Medulla oblongata (tissue), 1 donor: ENCODE measurements around the gene TPRKB.
"Not testable (repeated sequence)": the region's sequence is repeated elsewhere in the genome, so short reads cannot be mapped to it uniquely, and the experiment has no call there.

Experiments
- DNase-seq: peaks from one replicate; pipeline ENCODE4 v3.0.0-alpha.2; 2015; ENCODE audit errors: extremely low spot score

The TPRKB gene

DNA sequence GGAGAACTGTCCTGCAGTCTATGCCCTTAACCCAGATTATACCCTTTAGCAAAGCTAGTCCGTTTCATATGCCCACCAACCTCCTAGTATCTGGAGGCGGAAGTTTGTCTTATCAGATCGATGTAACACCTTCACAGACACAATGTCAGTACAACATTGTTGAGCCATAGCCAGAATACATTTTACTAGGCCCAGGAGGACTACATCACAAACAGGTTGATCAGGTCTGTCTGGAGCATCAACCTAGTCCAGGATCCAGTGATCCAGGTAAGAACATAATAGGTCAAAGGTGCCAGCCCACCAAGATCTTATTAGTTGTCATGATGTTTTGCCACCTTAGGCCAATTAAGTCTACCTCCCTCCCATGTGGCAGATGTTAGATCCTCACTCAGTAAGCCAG is 2.0 kb upstream of the TPRKB start:
- DNase-seq: no peak

DNA sequence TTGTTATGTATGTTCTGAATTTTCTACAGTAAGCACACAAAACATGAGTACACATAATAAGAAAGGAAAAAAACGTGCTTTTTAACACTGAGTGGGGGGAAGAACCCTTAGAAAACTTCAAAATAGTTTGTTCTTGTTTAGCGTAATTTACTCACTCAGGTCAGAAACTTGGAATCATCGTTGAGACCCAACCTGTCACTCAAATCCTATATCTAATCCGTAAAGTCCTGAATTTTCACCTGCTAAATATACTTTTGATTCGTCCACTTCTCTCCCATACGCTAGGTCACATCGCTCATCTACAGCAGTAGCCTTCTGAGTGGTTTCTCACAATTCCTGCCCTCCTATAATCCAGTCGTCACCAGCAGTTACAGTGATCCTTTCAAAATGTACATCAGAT is 767 bp downstream of the TPRKB start:
- no peak for DNase-seq

DNA sequence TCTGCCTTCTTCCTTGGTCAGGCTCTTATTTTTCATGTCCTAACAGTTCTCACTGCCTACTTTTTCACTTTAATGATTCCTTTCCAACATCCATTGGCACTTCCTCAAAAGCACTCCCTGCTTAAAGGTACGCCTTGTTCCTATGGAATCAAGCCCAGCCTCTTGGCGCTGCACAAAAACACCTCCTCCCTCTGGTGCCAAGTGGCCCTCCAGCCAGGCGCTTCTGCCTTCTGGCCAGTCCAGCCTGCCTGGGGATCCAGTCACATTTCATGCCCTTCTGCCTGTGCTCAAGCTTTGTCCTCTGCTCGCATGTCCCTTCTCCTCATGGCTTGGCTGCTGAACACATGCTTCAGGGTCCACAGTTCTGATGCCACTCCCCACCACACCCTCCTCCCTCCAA is 6.3 kb downstream of the TPRKB start:
- DNase-seq: peak; percentile 52

DNA sequence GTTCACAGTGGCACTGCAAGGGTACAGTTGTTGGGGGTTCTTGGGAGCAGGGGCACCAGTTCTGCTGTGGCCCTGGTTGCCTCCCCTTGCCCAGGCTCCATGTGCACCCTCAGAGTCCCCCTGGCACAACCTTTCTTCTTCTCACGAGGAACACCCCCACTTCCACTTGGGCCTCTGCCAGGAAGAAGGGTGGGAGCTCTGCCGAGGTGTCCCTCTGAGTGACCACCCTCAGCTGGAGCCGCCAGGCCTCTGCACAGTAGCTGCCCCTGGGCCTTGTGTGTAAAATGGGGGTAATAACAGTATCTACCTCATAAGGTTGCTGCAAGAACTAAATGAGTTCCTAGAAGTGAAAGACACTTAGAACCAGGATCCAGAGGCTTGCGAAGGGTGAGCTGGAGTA is 8.4 kb downstream of the TPRKB start:
- DNase-seq: no peak

DNA sequence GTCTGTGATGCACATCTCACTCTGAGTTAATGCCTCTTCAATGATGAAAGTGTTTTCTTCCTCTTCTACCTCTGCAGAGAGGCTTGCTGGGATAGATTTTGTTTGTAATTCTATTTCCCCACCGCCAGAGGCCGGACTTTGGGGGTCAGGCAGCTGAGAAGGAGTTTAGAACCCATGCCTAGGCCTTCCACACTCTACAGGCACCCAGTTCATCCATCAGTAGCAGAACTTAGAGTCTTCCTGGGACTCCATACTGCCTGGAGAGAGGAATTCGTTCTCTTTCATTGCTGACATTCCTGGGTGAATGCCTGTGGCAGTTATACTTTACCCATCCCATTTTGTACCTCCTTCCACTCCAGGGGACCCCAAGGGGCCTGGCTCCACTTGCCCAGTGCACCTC is 9.1 kb downstream of the TPRKB start:
- DNase-seq: no peak

DNA sequence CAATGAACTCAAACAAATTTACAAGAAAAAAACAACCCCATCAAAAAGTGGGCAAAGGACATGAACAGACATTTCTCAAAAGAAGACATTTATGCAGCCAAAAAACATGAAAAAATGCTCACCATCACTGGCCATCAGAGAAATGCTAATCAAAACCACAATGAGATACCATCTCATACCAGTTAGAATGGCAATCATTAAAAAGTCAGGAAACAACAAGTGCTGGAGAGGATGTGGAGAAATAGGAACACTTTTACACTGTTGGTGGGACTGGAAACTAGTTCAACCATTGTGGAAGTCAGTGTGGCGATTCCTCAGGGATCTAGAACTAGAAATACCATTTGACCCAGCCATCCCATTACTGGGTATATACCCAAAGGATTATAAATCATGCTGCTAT is 10.5 kb downstream of the TPRKB start:
- DNase-seq: not testable (repeated sequence)

DNA sequence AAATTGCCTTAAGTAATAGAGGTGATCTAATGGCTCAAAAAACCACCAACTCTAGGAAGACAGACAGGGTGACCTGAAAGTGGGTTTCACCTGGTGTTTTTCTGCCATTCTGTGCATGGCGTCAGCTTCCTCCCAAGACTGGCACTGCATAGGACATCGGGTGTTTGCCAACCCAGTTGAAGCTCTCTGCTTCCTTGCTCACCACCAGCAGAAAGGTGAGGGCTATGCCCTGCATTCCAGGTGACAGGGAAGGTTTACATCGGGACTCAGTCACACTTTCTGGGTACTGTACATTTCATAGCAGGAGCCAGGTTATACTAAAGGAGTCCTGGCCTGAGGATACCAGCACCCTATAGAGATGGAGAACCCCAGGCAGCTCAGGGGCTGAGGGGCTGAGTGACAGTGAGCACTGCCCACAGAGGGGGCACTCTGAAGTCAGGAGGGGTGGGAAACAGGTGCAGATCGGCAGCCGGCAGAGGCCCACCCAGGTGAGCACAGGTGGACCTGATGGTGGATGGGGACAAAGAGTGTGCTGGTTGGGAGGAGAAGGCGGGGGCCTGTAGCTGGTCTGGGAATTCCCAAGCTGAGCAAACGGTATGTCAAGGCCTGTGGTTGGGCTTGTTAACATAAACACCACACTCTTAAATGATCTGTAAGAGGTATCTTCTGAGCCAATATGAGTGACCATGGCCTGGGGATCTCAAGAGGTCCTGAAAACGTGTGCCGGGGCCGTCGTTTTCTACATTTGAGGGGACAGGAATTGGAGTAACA is 18.1 kb downstream of the TPRKB start:
- no peak for DNase-seq

DNA sequence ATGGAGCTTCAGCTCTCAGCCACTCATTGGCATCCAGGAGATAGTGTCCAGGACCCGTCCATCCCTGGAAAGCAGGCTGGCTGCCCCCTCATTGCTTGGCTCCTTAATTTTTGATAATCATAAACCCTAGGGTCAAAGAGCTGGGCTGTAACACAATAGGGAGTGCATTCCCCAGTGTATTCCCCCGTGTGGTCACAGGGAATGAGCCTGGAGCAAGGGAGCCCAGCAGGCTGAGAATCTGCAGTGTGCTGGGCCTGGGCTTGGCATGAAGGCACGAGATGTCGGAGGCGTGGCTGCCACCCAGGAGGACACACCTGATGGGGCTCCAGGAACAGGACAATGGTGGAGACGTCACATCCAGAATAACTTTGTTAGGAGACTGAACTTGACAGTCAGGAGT is 18.7 kb downstream of the TPRKB start:
- no peak for DNase-seq

DNA sequence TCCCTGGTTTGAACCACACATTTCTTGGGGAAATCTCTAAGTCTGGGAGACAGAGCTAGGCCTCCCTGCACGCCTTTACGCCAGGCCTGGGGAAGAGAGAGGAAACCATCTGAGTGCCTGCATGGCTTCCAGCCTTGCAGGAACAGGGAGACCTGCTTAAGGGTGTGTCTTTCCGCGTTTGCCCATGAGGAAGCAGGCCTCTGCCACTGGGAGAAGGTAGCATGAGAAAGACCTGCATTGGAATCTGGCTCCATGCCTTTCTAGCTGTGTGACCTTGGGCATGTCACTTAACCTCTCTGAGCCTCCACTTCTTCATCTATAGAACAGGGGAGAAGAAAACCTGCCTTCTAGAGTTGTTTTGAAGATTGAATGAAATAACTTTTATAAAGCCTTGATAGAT is 19.4 kb downstream of the TPRKB start:
- DNase-seq: not testable (repeated sequence)

DNA sequence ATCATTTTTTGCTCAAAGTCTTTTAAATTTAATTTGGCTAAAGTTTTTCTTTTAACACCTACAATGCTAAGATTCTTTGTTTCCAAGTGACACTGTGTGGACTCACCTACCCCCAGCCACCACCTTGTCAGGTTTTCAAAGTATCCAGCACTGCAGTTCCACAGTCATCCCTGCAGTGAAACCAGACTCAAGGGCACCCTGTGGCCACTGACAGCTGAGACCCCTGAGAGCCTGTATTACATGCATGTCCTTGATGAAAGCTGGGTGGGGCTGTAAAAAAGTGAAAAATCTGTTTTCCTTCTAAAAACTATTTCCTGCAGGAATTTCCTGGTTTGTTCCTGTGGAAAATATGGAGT is 19.9 kb downstream of the TPRKB start:
- no peak for DNase-seq

DNA sequence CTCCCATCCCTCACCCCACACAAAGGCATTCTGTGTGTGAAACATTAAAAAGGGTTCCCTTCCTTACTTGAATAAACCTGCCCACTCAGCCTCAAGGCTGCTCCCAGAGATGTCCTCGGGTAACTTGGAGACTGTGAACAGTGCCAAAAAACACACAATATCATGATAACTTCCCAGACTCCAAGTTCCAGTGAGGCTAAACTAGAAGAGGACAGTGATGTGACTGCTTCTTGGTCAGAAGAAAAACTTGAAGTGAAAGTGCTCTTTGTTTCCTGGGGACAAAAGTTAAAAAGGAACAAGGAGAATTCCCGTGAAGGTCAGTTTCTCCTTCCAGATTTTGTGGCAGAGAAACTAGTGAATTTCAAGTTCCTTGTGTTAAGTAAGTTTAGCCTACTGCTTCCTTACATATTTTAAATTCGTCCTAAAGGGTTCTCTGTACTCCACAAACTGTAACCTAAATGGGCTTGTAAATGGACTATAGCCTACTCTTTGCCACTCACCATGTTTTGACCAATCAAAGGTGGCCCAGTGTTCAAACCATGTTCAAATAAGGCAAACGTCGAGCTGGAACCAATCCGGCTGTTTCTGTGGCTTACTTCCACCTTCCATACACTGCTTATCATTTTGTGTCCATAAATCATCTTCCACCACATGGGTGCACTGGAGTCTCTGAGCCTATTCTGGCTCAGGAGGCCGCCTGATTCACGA is 20.4 kb downstream of the TPRKB start:
- DNase-seq: peak; percentile 67

DNA sequence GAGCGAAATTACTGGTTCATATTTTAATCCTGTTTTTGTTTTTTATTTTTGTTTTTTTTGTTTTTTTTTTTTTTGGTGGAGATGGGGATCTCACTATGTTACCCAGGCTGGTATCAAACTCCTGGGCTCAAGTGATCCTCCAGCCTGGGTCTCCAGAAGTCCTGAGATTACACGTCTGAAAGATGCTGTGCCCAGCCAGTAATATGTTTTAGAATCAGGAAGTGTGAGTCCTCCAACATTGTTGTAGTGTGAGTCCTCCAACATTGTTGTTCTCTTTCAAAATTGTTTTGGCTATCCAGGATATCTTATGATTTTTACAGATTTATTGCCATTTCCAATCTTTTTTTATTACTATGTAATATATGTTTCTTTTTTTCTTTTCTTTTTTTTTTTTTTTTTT is 23.1 kb downstream of the TPRKB start:
- no peak for DNase-seq

DNA sequence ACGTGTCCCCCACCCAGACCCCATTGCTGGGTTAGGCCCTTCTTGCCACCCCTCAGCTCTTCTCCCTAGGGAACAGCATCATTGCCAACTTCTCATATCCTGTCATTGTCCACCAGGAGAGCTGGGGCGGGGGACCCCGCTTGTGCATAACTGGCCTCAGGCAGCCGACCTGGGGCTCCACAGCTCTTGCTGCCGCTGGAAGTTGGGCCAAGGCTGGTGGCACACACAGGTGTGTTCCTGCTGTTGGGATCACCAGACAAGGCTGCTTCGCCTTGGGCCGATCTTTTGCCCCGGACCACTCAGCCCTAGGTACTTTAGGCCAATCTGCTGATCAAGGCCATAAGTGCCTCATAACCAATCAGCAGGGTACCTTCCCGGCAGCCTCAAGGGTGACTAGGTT is 28.6 kb downstream of the TPRKB start:
- no peak for DNase-seq

DNA sequence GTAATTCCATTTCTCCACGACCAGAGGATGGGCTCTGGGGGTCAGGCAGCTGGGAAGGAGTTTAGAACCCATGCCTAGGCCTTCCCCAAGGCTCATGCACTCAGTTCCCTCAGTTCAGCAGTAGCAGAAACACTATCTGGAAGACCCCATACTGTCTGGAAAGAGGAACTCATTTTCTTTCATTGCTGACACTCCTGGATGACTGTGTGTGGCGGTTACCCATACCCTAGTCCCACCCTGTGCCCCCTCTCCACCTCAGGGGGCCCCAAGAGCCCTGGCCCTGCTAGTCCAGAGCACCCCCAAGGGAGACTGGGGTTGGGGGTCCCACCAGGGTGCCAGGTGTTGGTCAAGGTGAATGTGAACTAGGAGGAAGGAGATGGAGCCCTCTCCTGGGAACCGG is 29.5 kb downstream of the TPRKB start:
- DNase-seq: no peak

DNA sequence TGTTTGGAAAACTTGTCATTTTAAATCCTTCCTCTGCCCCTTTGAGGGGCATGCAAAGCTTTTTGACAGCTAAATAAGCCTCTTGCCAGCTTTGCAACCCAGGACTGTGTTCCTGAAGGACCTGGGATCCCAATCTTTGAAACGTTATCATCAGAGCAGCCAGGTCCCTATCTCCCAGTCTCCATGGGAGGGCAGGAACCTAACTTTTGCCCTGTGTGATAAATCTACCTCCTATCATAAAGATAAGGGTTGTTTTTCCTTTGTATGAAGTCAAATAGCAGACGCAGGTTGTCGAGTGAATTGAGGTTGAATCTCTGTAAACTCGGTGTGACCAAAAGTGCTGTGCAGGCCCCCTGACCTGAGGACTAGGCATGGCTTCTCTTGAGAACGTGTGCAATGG is 30.1 kb downstream of the TPRKB start:
- no peak for DNase-seq

DNA sequence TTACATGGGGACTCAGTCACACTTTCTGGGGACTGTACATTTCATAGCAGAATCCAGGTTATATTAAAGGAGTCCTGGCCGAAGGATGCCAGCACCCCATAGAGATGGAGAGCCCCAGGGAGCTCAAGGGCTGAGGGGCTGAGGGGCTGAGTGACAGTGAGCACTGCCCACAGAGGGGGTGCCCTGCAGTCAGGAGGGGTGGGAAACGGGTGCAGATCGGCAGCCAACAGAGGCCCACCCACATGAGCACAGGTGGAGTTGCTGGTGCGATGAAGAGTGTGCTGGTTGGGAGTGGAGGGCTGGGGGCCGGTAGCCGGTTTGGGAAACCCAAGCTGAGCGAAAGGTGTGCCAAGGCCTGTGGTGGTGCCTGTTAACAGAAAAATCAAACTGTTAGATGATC is 32.1 kb downstream of the TPRKB start:
- no peak for DNase-seq

DNA sequence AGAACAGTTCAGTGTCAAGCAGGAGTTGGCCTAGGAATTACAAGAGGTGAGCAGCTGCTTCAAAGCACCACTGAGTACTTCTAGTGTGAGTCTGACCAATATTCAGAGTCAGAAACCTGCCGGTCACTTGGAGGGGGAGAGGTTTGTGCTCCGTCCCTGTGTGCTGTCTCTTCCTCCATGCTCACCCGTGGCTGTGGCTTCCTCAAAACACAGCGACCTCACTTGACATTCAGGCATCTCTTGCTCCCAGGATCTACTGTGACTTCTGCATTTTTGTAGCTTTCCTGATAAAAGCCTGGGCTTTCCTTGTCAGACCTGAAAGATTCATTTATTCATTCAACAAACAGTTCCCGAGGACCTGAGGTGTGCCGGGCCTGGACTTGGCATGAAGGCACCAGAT is 32.9 kb downstream of the TPRKB start:
- DNase-seq: no peak

DNA sequence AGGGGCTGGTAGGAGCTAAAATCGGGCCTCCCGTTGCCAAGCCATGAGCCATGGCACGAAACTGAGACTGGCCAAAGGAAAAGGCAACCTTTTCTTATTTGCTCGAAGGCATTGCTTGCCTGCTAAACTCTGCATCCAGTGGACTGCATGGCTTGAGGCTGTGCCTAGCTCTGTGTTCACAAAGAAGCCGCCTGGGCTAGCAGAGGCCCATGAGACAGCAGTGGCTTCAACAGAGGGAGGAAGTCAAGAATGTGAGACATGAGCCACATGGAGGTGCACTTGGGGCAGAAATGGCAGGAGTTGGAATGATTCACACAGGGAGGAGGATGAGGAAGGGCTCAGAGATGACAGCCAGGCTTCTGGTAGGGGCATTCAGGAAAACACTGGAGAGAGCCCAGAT is 33.5 kb downstream of the TPRKB start:
- DNase-seq: no peak

DNA sequence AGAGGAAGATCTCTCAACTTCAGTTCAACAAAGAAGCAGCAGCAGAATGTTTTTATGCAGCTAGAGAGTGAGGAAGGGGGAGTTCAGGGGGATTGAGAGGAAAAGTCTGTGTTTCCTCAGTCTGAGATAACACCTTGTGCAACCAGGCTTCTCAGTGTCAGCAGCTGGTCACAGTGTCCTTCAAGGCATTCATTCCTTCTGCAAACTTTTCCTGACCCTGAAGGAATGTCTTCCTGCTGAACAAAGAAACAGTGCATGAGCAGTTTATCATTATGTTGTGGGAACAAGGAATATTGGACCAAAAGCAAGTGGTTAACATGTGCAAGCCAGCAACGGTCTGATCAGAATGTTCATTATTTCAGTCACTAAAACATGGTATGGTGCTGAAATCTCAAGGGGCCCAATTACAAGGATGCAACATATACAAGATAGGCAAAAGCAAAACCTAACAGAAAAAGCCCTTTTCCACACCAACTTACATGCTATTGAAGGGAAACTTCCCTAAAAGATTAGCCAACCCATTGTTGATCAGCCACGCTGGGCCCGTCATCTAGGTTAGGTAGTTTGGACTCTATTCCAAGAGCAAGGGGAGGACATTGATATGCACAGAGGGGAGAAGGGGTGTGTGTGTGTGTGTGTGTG is 34.2 kb downstream of the TPRKB start:
- DNase-seq: not testable (repeated sequence)

DNA sequence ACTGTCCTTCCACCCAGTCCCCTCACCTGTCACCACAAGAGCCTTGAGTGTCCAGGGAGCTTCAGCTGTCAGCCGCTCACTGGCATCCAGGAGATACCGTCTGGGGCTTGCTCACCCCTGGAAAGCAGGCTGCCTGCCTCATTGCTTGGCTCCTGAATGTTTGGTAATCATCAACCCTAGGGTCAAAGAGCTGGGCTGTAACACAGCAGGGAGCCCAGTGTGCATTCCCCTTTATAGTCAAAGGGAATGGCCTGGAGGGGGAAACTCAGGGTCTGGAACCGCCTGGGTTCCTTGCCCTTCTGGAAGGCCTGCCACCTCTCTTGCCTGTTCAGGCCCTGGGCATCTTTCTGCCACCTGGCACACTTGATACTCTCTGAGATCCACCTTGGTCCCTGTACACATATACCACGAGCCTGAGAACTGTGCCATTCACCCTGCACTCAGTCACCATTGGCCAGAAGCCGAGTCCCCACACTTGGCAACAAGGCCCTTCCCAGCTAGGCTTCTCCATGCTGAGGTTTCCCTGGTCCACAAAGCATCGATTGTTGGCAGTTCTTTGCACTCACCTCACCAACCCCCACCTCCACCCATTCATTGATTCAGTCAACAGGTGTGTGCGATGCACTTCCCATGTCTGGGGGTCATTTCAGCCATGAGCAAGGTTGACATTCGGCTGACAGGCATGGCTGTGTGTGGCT is 35.0 kb downstream of the TPRKB start:
- DNase-seq: no peak

DNA sequence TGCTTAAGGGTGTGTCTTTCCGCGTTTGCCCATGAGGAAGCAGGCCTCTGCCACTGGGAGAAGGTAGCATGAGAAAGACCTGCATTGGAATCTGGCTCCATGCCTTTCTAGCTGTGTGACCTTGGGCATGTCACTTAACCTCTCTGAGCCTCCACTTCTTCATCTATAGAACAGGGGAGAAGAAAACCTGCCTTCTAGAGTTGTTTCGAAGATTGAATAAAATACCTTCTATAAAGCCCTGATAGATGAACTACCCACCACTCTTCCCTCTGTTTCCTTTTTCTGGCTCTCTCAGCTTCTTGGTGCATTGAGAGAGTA is 35.7 kb downstream of the TPRKB start:
- not testable (repeated sequence) for DNase-seq

DNA sequence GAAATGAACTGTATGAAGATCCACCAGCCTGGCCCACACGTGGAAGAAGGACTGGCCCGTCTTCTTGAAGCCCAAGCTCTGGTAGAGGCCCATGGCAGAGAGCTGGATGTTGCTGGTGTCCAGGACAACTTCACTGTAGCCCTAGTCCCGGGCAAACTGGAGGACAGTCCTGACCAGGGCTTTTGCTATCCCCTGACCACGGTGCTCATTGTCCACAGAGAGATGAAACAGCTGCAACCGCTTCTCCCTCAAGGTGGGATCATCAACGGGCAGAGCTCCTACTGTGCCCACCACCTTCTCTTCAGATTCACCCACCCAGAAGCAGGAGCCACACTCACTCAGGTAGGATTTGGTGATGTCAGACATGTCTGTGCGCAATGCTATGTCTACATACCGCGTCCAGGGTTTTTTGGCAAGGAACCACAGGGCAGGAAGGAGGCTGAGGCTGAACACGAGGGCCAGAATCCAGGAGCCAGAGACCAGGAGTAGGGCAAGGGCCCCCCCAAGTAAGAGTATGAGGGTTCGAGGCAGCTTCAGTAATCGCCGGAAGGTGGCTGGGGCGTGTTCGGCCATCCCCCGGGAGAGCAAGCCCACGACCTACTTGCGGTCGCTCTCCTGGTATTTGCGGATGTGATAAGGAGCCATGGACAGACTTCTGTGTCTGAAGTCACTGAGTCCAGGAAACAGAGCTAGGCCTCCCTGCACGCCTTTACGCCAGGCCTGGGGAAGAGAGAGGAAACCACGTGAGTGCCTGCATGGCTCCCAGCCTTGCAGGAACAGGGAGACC is 36.3 kb downstream of the TPRKB start:
- no peak for DNase-seq
